Suprapubic skin (tissue), 4 donors: ENCODE data around the gene PSMF1. TPM values are rescaled to one million over a fixed set of nuclear protein-coding genes. Genes with fewer than 3 reads are reported as not detected.

Source experiments
- DNase-seq, 2 donors: peaks; one replicate each; pipeline ENCODE4 v3.0.0-alpha.2; 2019; ENCODE audit warnings: low spot score in 2 of 2
- H3K27ac ChIP-seq: fragments of 200-600 bp; sonication (generic); one replicate; pipeline ENCODE4 v1.5.1; 2019
- H3K27me3 ChIP-seq: fragments of 200-600 bp; sonication (generic); one replicate; pipeline ENCODE4 v1.5.1; 2019
- H3K36me3 ChIP-seq: fragments of 200-600 bp; sonication (generic); one replicate; pipeline ENCODE4 v1.5.1; 2019
- H3K4me1 ChIP-seq: fragments of 200-600 bp; sonication (generic); one replicate; pipeline ENCODE4 v1.5.1; 2019
- H3K4me3 ChIP-seq: fragments of 200-600 bp; sonication (generic); one replicate; pipeline ENCODE4 v1.5.1; 2019; ENCODE audit warnings: mild to moderate bottlenecking
- H3K9me3 ChIP-seq: fragments of 200-600 bp; sonication (generic); one replicate; pipeline ENCODE4 v1.5.1; 2019
- CTCF ChIP-seq, 2 donors: fragments of 200-600 bp in 1 of 2; fragments of 450-650 bp in 1 of 2; sonication (generic) in 1 of 2; IDR thresholded peaks; one replicate each; pipeline ENCODE4 v1.5.1; 2016 to 2019; ENCODE audit warnings: antibody characterized with exemption in 2 of 2, mild to moderate bottlenecking in 1 of 2, moderate library complexity in 1 of 2
- EP300 ChIP-seq: sonication (generic); formaldehyde crosslinking; IDR thresholded peaks from one replicate; pipeline ENCODE4 v1.6.1; 2017; ENCODE audit warnings: antibody characterized with exemption
- POLR2A ChIP-seq, 2 donors: fragments of 450-650 bp; IDR thresholded peaks; one replicate each; pipeline ENCODE4 v1.6.1; 2017; ENCODE audit warnings: antibody characterized with exemption in 2 of 2, mild to moderate bottlenecking in 2 of 2, moderate library complexity in 2 of 2
- POLR2AphosphoS5 ChIP-seq, 3 donors: sonication (generic); formaldehyde crosslinking; IDR thresholded peaks; one replicate each; pipeline ENCODE4 v1.6.1; 2017; ENCODE audit warnings: antibody characterized with exemption in 3 of 3
- WGBS: methylation state at CpG from one replicate; pipeline ENCODE4 v1.1.5; 2018; 5-methylcytosine and 5-hydroxymethylcytosine counted together
- total RNA-seq, 4 donors: library from RNA; depleted of rRNA; stranded (reverse); fragments of >200 nt; gene quantifications; one replicate each; pipeline ENCODE4 v1.1.0, GENCODE V29; 2016

PSMF1 gene
- total RNA-seq, 4 donors from 2014 or later, result 106 to 186 (median 142) TPM

GRCh38 chr20:1131354-1131753, 13.0 kb downstream of the PSMF1 start:
- Histone ChIP-seq H3K27ac (no peak overlapping the region), H3K9me3 (no peaks in the 10 kb centered on the region), H3K4me1 (peaks cover 3% of the 10 kb centered on the region), H3K27me3 (no peaks in the 10 kb centered on the region), H3K36me3 (peaks cover 80% of the 10 kb centered on the region), H3K4me3 (no peak overlapping the region)
- WGBS, result 93% methylated on average over 3 of the region's 3 CpGs
- no peak for DNase-seq
- TF ChIP-seq EP300 (no peak), CTCF (IDR thresholded peaks at IDR 0.05) (no peak), POLR2AphosphoS5 (IDR thresholded peaks at IDR 0.05) (no peak), POLR2A (IDR thresholded peaks at IDR 0.05) (no peak)

- Histone ChIP-seq H3K9me3 (no peaks in the 10 kb centered on the region), H3K4me1 (peaks cover 3% of the 10 kb centered on the region), H3K36me3 (peaks cover 80% of the 10 kb centered on the region), H3K4me3 (no peak overlapping the region), H3K27ac (no peak overlapping the region), H3K27me3 (no peaks in the 10 kb centered on the region)
- 76% methylated on average over 2 of the region's 2 CpGs for WGBS
- no peak for DNase-seq
- no peak for TF ChIP-seq EP300
- no peak for TF ChIP-seq CTCF (IDR thresholded peaks at IDR 0.05)
- TF ChIP-seq POLR2AphosphoS5 (IDR thresholded peaks at IDR 0.05), result no peak
- no peak for TF ChIP-seq POLR2A (IDR thresholded peaks at IDR 0.05)
These were observed 16.0 kb downstream of the PSMF1 start for GRCh38 chr20:1134355-1134754.

GRCh38 chr20:1134836-1135235, 16.4 kb downstream of the PSMF1 start:
- H3K9me3 ChIP-seq, result no peaks in the 10 kb centered on the region
- peaks cover 3% of the 10 kb centered on the region for H3K4me1 ChIP-seq
- DNase-seq, result no peak
- no peak overlapping the region for H3K27ac ChIP-seq
- no peak overlapping the region for H3K4me3 ChIP-seq
- TF ChIP-seq POLR2AphosphoS5 (IDR thresholded peaks at IDR 0.05), result no peak
- H3K27me3 ChIP-seq, result no peaks in the 10 kb centered on the region
- WGBS, result 100% methylated on average over 10 of the region's 12 CpGs
- H3K36me3 ChIP-seq, result peaks cover 75% of the 10 kb centered on the region

GRCh38 chr20:1137236-1137635, 18.8 kb downstream of the PSMF1 start:
- TF ChIP-seq CTCF (IDR thresholded peaks at IDR 0.05) (no peak), EP300 (no peak), POLR2AphosphoS5 (IDR thresholded peaks at IDR 0.05) (no peak), POLR2A (IDR thresholded peaks at IDR 0.05) (no peak)
- Histone ChIP-seq H3K27ac (no peak overlapping the region), H3K36me3 (peaks cover 69% of the 10 kb centered on the region), H3K4me3 (no peak overlapping the region), H3K4me1 (no peaks in the 10 kb centered on the region), H3K9me3 (no peaks in the 10 kb centered on the region), H3K27me3 (no peaks in the 10 kb centered on the region)
- DNase-seq, result no peak
- WGBS, result 85% methylated on average over 4 of the region's 4 CpGs

GRCh38 chr20:1144401-1145172, 26.2 kb downstream of the PSMF1 start:
- Histone ChIP-seq H3K27me3 (no peaks in the 10 kb centered on the region), H3K9me3 (no peaks in the 10 kb centered on the region), H3K4me1 (no peaks in the 10 kb centered on the region), H3K36me3 (peaks cover 40% of the 10 kb centered on the region), H3K4me3 (no peak overlapping the region), H3K27ac (no peak overlapping the region)
- WGBS, result 80% methylated on average over 10 of the region's 10 CpGs
- TF ChIP-seq EP300 (no peak), POLR2AphosphoS5 (IDR thresholded peaks at IDR 0.05) (no peak), POLR2A (IDR thresholded peaks at IDR 0.05) (no peak), CTCF (IDR thresholded peaks at IDR 0.05) (no peak)
- DNase-seq, result no peak
